ENCODE results near the gene UBR1.
"Not testable (repeated sequence)": the region's sequence is repeated elsewhere in the genome, so short reads cannot be mapped to it uniquely, and the experiment has no call there.

UBR1 gene

GRCh38 chr15:43143203-43143941 is 37.5 kb upstream of the UBR1 start:
- ChIA-PET CTCF (no interaction called here), POLR2A (ENCODE audit: low non-redundant PET) (no interaction called here)
- DNase-seq (ENCODE audit: low spot score) = no peak
- TF ChIP-seq, protein P1, sequence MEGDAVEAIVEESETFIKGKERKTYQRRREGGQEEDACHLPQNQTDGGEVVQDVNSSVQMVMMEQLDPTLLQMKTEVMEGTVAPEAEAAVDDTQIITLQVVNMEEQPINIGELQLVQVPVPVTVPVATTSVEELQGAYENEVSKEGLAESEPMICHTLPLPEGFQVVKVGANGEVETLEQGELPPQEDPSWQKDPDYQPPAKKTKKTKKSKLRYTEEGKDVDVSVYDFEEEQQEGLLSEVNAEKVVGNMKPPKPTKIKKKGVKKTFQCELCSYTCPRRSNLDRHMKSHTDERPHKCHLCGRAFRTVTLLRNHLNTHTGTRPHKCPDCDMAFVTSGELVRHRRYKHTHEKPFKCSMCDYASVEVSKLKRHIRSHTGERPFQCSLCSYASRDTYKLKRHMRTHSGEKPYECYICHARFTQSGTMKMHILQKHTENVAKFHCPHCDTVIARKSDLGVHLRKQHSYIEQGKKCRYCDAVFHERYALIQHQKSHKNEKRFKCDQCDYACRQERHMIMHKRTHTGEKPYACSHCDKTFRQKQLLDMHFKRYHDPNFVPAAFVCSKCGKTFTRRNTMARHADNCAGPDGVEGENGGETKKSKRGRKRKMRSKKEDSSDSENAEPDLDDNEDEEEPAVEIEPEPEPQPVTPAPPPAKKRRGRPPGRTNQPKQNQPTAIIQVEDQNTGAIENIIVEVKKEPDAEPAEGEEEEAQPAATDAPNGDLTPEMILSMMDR (conservative IDR thresholded peaks at IDR 0.05; ENCODE audit: low read depth) = no peak
- H3K27ac ChIP-seq = no peak overlapping the region

DNA sequence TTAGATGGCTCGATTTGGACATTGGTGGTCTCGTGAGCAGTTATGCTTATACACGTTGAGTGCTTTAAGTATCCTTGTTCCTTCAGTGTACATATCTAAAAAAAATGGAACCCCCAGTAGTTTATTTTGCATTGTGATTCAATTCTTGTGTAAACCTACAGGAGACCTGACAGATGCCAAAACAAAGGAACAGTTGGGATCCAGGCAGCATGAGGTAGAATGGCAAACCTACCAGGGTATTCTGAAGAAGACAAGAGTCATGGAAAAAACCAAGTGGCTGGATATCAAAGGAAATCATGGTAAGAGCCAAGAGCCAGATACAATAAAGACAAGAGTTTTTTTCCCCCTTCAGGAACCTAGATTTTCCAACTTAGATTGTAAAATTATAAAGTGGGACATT is 29.5 kb upstream of the UBR1 start:
- TF ChIP-seq, protein P1 (conservative IDR thresholded peaks at IDR 0.05; ENCODE audit: low read depth) = no peak
- DNase-seq (ENCODE audit: low spot score) = no peak
- CTCF ChIA-PET = interaction anchor here (0.9 kb wide), 1 partner anchor 133 kb away, joined by 3 read pairs; no protein-coding TSS in a partner anchor
- POLR2A ChIA-PET (ENCODE audit: low non-redundant PET) = no interaction called here
- no peak overlapping the region for H3K27ac ChIP-seq

DNA sequence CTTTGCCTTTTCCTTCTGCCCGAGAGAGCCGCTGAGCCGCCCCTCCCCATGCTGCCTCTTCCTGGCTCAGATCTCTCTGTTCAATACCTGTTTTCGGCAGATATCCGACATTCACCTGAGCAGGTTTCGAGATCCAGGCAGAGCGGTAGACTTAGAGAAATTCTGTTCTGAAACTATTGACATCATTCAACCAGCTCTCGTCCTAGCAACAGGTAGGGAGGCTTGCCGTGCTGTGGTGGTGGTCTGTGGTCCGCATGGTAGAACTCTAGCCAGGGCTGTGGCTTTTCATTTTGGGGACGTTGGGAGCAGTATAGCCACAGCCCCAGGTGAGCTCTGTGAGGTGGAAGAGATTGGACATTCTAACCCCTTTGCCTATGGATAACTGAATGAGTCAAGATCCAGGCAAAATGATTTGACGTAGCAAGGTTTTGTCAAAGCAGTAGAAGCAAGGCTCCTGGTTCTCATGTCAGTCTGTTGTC is 28.4 kb upstream of the UBR1 start:
- ChIA-PET POLR2A (ENCODE audit: low non-redundant PET) (no interaction called here), CTCF (interaction anchor here (0.7 to 0.9 kb wide), 2 partner anchors 9 to 134 kb away, joined by 3 read pairs; no protein-coding TSS in a partner anchor)
- DNase-seq (ENCODE audit: low spot score) = peak; percentile 26
- peak overlapping the region; percentile 50; the same call in 1 of the 2 replicates for H3K27ac ChIP-seq
- TF ChIP-seq, protein P1 (conservative IDR thresholded peaks at IDR 0.05; ENCODE audit: low read depth) = no peak

DNA sequence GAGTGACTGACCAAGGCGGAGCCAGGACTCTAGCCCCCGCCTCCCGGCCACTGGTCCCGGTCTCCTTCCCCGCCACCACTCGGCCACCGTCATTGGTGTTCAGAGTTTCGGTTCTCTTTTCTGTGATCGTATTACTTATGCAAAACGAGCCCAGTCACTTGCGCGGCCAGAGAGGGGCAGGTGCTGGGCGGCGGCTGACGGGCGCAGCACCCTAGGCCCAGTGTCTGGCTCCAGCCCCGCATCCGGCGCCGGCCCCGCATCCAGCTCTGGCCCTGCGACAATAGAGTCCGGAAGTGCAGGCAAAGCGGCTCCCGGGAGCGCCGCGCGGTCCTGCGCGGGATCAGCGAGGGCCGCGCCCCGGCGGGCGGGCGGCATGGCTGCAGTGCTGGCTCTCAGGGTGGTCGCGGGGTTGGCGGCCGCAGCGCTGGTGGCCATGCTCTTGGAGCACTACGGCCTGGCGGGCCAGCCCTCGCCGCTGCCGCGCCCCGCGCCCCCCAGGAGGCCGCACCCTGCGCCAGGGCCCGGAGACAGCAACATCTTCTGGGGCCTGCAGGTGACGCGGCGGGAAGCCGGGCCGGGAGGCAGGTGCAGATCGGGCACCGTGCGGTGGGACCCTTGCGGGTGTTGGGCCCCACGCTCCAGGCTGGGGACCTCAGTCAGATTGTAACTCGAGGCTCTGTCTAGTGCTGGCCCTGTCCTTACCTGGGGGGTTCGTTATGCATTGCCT is 27.8 kb upstream of the UBR1 start, which contains the start of gene TMEM62:
TMEM62 (plus strand) TSS at position 157 of the 727 bp plus-strand sequence; CDS start at position 374, 217 bp downstream.
- POLR2A ChIA-PET (ENCODE audit: low non-redundant PET) = no interaction called here
- TF ChIP-seq, protein P1 (conservative IDR thresholded peaks at IDR 0.05; ENCODE audit: low read depth) = 0 out of 2 replicates have a peak, but pooled peaks have one; percentile 8
- CTCF ChIA-PET = no interaction called here
- H3K27ac ChIP-seq = peak within 1 kb of the TSS; percentile 50
- peak; percentile 74 for DNase-seq (ENCODE audit: low spot score)

GRCh38 chr15:43132830-43133429 is 27.1 kb upstream of the UBR1 start:
- TF ChIP-seq, protein P1 (conservative IDR thresholded peaks at IDR 0.05; ENCODE audit: low read depth) = no peak
- ChIA-PET CTCF (no interaction called here), POLR2A (ENCODE audit: low non-redundant PET) (no interaction called here)
- peak overlapping the region; percentile 50 for H3K27ac ChIP-seq
- DNase-seq (ENCODE audit: low spot score) = no peak

GRCh38 chr15:43128980-43129335 is 23.1 kb upstream of the UBR1 start:
- H3K27ac ChIP-seq = no peak overlapping the region
- TF ChIP-seq, protein P1 (conservative IDR thresholded peaks at IDR 0.05; ENCODE audit: low read depth) = no peak
- DNase-seq (ENCODE audit: low spot score) = no peak
- CTCF ChIA-PET = no interaction called here
- POLR2A ChIA-PET (ENCODE audit: low non-redundant PET) = no interaction called here

GRCh38 chr15:43128174-43128979 is 22.5 kb upstream of the UBR1 start:
- POLR2A ChIA-PET (ENCODE audit: low non-redundant PET); DNase-seq (ENCODE audit: low spot score); CTCF ChIA-PET; H3K27ac ChIP-seq: not testable (repeated sequence)

All from RWPE1 (cell line).